GM12878 (cell line): ENCODE results near the gene IGF2R. TPM values are rescaled to one million over a fixed set of nuclear protein-coding genes. Genes with fewer than 3 reads are reported as not detected.

Experiments
- ATAC-seq: fragments of 200-7000 bp; cut with Tn5 transposase; 3 replicates; pipeline ENCODE4 v1.9.1; 2020; ENCODE audit warnings: mild to moderate bottlenecking, moderate library complexity
- BruUV-seq: library from RNA; stranded (reverse); fragments of 400-500 nt; replicated peaks from 2 replicates; lab custom pipeline; 2021; lab: Mats Ljungman, UMichigan
- CTCF ChIA-PET: fragments of 300-600 bp; sonication (Branson Sonifier 250); formaldehyde crosslinking; extraction: SDS; loops from one replicate; lab custom pipeline; 2021; ENCODE audit warnings: inconsistent platforms; lab: Yijun Ruan, JAX
- POLR2A ChIA-PET: fragments of 350-600 bp; formaldehyde crosslinking; extraction: SDS; loops from one replicate; lab custom pipeline; 2021; ENCODE audit warnings: inconsistent platforms; lab: Charles Lee
- RAD21 ChIA-PET: fragments of 300-600 bp; sonication (Branson Sonifier 250); formaldehyde crosslinking; loops from one replicate; lab custom pipeline; 2023; ENCODE audit warnings: antibody characterized with exemption; ENCODE audit not compliant: unreplicated experiment; lab: Charles Lee
- SMC1A ChIA-PET: fragments of 300-600 bp; sonication (Branson Sonifier 250); formaldehyde crosslinking; loops from one replicate; lab custom pipeline; 2023; ENCODE audit not compliant: unreplicated experiment, uncharacterized antibody; lab: Charles Lee
- DNase-seq: peaks from one replicate; pipeline ENCODE4 v3.0.0-alpha.2; 2011; ENCODE audit warnings: low read depth, low spot score
- FAIRE-seq: peaks from 3 replicates; lab custom pipeline; 2011; peaks lifted over from hg19 to GRCh38; lab: Jason Lieb, UNC
- H2AFZ ChIP-seq: 2 replicates; pipeline ENCODE4 v1.6.0; 2011; ENCODE audit warnings: low read depth, low read length, control low read depth; ENCODE audit not compliant: control insufficient read depth
- H3K27ac ChIP-seq: 2 replicates; pipeline ENCODE4 v1.5.1; 2011; ENCODE audit warnings: control low read depth; ENCODE audit not compliant: control insufficient read depth, insufficient read depth
- H3K27me3 ChIP-seq, 2 experiments: replicated peaks in 1 of 2; 2 replicates each; pipeline versions ENCODE4 v1.6.0 to v1.6.1; 2011; ENCODE audit warnings: low read length in 1 of 2; ENCODE audit not compliant: control insufficient read depth in 2 of 2, insufficient read depth in 2 of 2
- H3K36me3 ChIP-seq, 2 experiments: 2 replicates each; pipeline ENCODE4 v1.5.1; 2011; ENCODE audit warnings: low read length in 1 of 2; ENCODE audit not compliant: control insufficient read depth in 2 of 2, insufficient read depth in 2 of 2
- H3K4me1 ChIP-seq: 2 replicates; pipeline ENCODE4 v1.6.1; 2011; ENCODE audit warnings: mild to moderate bottlenecking, low read length, moderate library complexity, mixed read lengths; ENCODE audit not compliant: control insufficient read depth, insufficient read depth
- H3K4me2 ChIP-seq: 2 replicates; pipeline ENCODE4 v1.6.0; 2011; ENCODE audit warnings: control low read depth; ENCODE audit not compliant: control insufficient read depth, insufficient read depth
- H3K4me3 ChIP-seq: fragments of 200-600 bp; sonication (generic); 2 replicates; pipeline ENCODE4 v1.5.1; 2016
- H3K79me2 ChIP-seq: 2 replicates; pipeline ENCODE4 v1.6.0; 2011; ENCODE audit warnings: low read length; ENCODE audit not compliant: control insufficient read depth, insufficient read depth
- H3K9ac ChIP-seq: 2 replicates; pipeline ENCODE4 v1.8.0; 2011; ENCODE audit warnings: low read length, control low read depth, mixed read lengths; ENCODE audit not compliant: control insufficient read depth, insufficient read depth
- H3K9me3 ChIP-seq: replicated peaks from 3 replicates; pipeline ENCODE4 v1.5.1; 2011; ENCODE audit warnings: mild to moderate bottlenecking, low read length; ENCODE audit not compliant: control insufficient read depth, insufficient read depth
- H4K20me1 ChIP-seq: 2 replicates; pipeline ENCODE4 v1.6.0; 2011; ENCODE audit not compliant: control insufficient read depth, insufficient read depth
- ASH2L ChIP-seq: fragments of 300-600, 200-600 bp; sonication (generic); IDR thresholded peaks from 2 replicates; pipeline ENCODE4 v1.6.1; 2017; ENCODE audit warnings: low read depth, mild to moderate bottlenecking, borderline replicate concordance
- BCLAF1 ChIP-seq: fragments of 450-650 bp; IDR thresholded peaks from 2 replicates; pipeline ENCODE4 v1.6.1; 2017; ENCODE audit warnings: antibody characterized with exemption, mild to moderate bottlenecking, moderate library complexity
- BHLHE40 ChIP-seq, 2 experiments: fragments of 450-650 bp in 1 of 2; IDR thresholded peaks; 2 replicates each; pipeline ENCODE4 v1.6.1; 2011 to 2017; ENCODE audit warnings: low read depth in 2 of 2, borderline replicate concordance in 1 of 2, improper control_type of control experiment in 1 of 2, low read length in 1 of 2, mild to moderate bottlenecking in 1 of 2
- CBFB ChIP-seq: IDR thresholded peaks from 2 replicates; pipeline ENCODE4 v1.6.1; 2016; ENCODE audit warnings: antibody characterized with exemption, low read depth
- CHD2 ChIP-seq: IDR thresholded peaks from 2 replicates; pipeline ENCODE4 v1.6.1; 2011; ENCODE audit warnings: low read depth, low read length, improper control_type of control experiment, borderline replicate concordance
- EGR1 ChIP-seq, 2 experiments: IDR thresholded peaks; 1 replicate in 1 of 2; 2 replicates in 1 of 2; pipeline ENCODE4 v1.6.1; 2011 to 2012; ENCODE audit warnings: low read depth in 2 of 2, low read length in 2 of 2, borderline replicate concordance in 1 of 2, mild to moderate bottlenecking in 1 of 2, moderate library complexity in 1 of 2
- ESRRA ChIP-seq: IDR thresholded peaks from 2 replicates; pipeline ENCODE4 v1.6.1; 2012; ENCODE audit warnings: mild to moderate bottlenecking, low read length, improper control_type of control experiment
- EZH2 ChIP-seq: IDR thresholded peaks from 2 replicates; pipeline ENCODE4 v1.6.1; 2012; ENCODE audit warnings: low read depth, mild to moderate bottlenecking, control low read depth, inconsistent platforms, low read length, borderline replicate concordance; ENCODE audit not compliant: control insufficient read depth
- FOXK2 ChIP-seq: fragments of 450-650 bp; IDR thresholded peaks from 2 replicates; pipeline ENCODE4 v1.6.1; 2017; ENCODE audit warnings: mild to moderate bottlenecking, moderate library complexity
- IKZF1 ChIP-seq: fragments of 450-650 bp; conservative IDR thresholded peaks from 2 replicates; pipeline ENCODE4 v1.6.1; 2017; ENCODE audit warnings: antibody characterized with exemption, mild to moderate bottlenecking
- IKZF2 ChIP-seq, 2 experiments: fragments of 450-650 bp; IDR thresholded peaks; 2 replicates each; pipeline ENCODE4 v1.6.1; 2017; ENCODE audit warnings: mild to moderate bottlenecking in 2 of 2, moderate library complexity in 2 of 2
- MTA3 ChIP-seq: IDR thresholded peaks from 2 replicates; pipeline ENCODE4 v1.6.1; 2012; ENCODE audit warnings: low read length, inconsistent platforms, borderline replicate concordance
- NFYB ChIP-seq: IDR thresholded peaks from 2 replicates; pipeline ENCODE4 v1.6.1; 2011; ENCODE audit warnings: low read depth, mild to moderate bottlenecking, low read length, improper control_type of control experiment, moderate library complexity; ENCODE audit not compliant: insufficient read depth
- PAX5 ChIP-seq: IDR thresholded peaks from 2 replicates; pipeline ENCODE4 v1.6.1; 2011; ENCODE audit warnings: low read depth, low read length, borderline replicate concordance
- PML ChIP-seq: IDR thresholded peaks from 2 replicates; pipeline ENCODE4 v1.6.1; 2012; ENCODE audit warnings: low read length, inconsistent platforms
- POLR2AphosphoS5 ChIP-seq: IDR thresholded peaks from 2 replicates; pipeline ENCODE4 v1.6.1; 2011; ENCODE audit warnings: mild to moderate bottlenecking, low read length, inconsistent platforms
- RBBP5 ChIP-seq: fragments of 200-600 bp; sonication (generic); conservative IDR thresholded peaks from 2 replicates; pipeline ENCODE4 v1.6.1; 2016
- SMAD5 ChIP-seq: IDR thresholded peaks from 2 replicates; pipeline ENCODE4 v1.6.1; 2016; ENCODE audit warnings: antibody characterized with exemption, low read depth
- SPI1 ChIP-seq: IDR thresholded peaks from 2 replicates; pipeline ENCODE4 v1.6.1; 2011; ENCODE audit warnings: low read depth, mild to moderate bottlenecking, low read length, moderate library complexity, borderline replicate concordance; ENCODE audit not compliant: insufficient read depth
- TCF3 ChIP-seq: IDR thresholded peaks from 2 replicates; pipeline ENCODE4 v1.6.1; 2012; ENCODE audit warnings: low read depth, mild to moderate bottlenecking, low read length, borderline replicate concordance; ENCODE audit not compliant: insufficient read depth
- WRNIP1 ChIP-seq: IDR thresholded peaks from 2 replicates; pipeline ENCODE4 v1.6.1; 2011; ENCODE audit warnings: low read depth, low read length, improper control_type of control experiment, borderline replicate concordance
- YBX1 ChIP-seq: fragments of 450-650 bp; IDR thresholded peaks from 2 replicates; pipeline ENCODE4 v1.6.1; 2016; ENCODE audit warnings: antibody characterized with exemption
- YY1 ChIP-seq: IDR thresholded peaks from 2 replicates; pipeline ENCODE4 v1.6.1; 2011; ENCODE audit warnings: low read depth, mild to moderate bottlenecking, low read length
- ZNF274 ChIP-seq: IDR thresholded peaks from one replicate; pipeline ENCODE4 v1.8.0; 2011; ENCODE audit not compliant: insufficient read length, insufficient read depth
- ZSCAN29 ChIP-seq: fragments of 450-650 bp; IDR thresholded peaks from 2 replicates; pipeline ENCODE4 v1.6.1; 2017; ENCODE audit warnings: mild to moderate bottlenecking, moderate library complexity
- WGBS: methylation state at CpG from one replicate; pipeline ENCODE4 v1.1.6; 2016; ENCODE audit warnings: low lambda C conversion rate; ENCODE audit not compliant: insufficient replicate concordance, insufficient coverage; ENCODE audit errors: missing lambda C conversion rate; 5-methylcytosine and 5-hydroxymethylcytosine counted together
- in situ Hi-C: fragments of 300-500 bp; cut with MboI; formaldehyde crosslinking; loops from 9 replicates; pipeline ENCODE4 v1.14.3; 2018; ENCODE audit warnings: mixed read lengths
- intact Hi-C: fragments of 100-400 bp; cut with micrococcal nuclease; formaldehyde crosslinking; loops from one replicate; pipeline ENCODE4 v1.14.2; 2022; ENCODE audit not compliant: unreplicated experiment
- polyA plus RNA-seq, 11 experiments: library from polyadenylated mRNA; depleted of rRNA in 4 of 11; unstranded in 6 of 11; stranded (reverse) in 5 of 11; fragments of >200 nt; fragmentation: Nextera tagmentation in 4 of 11; fragmentation: Illumina TruSeq in 1 of 11; extraction: Ambion mirVana in 4 of 11; extraction: Trizol in 1 of 11; gene quantifications; 1 replicate in 1 of 11; 2 replicates in 10 of 11; pipeline versions ENCODE4 v1.2.1 to v1.2.3, GENCODE V29; 2011 to 2016; ENCODE audit warnings: inconsistent platforms in 2 of 11, missing spikeins in 2 of 11, low read depth in 1 of 11
- total RNA-seq, 4 experiments: library from RNA; depleted of rRNA in 3 of 4; stranded (reverse); fragments of >200 nt in 3 of 4; fragmentation: Illumina TruSeq in 1 of 4; extraction: Trizol in 1 of 4; gene quantifications; 2 replicates each; pipeline versions ENCODE4 v1.2.1 to v1.2.3, GENCODE V29; 2013 to 2021

Gene IGF2R
- total and polyA plus RNA-seq, 10 of the 15 experiments (the other 5 are each of a cell fraction or from before 2014, with no cell fraction given): 1.00 to 40.1 (median 16.8) TPM

DNA sequence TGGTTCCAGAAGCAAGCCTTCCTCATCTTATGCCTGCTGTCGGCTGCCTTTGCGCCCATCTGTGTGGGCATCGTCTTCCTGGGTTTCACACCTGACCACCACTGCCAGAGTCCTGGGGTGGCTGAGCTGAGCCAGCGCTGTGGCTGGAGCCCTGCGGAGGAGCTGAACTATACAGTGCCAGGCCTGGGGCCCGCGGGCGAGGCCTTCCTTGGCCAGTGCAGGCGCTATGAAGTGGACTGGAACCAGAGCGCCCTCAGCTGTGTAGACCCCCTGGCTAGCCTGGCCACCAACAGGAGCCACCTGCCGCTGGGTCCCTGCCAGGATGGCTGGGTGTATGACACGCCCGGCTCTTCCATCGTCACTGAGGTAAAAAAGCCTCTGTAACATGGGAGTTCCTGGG is 153.1 kb downstream of the IGF2R start (continued):
- TF ChIP-seq MTA3: no peak
- TF ChIP-seq YBX1: no peak
- TF ChIP-seq ZSCAN29: no peak
- TF ChIP-seq IKZF1: no peak
- no peak for TF ChIP-seq ASH2L
- no peak for TF ChIP-seq BCLAF1
- no peak for TF ChIP-seq EGR1 (IDR thresholded peaks at IDR 0.05; ENCODE audit: borderline replicate concordance in 1 of 2, low read depth in 2 of 2, low read length in 2 of 2)
- TF ChIP-seq CBFB: no peak

DNA sequence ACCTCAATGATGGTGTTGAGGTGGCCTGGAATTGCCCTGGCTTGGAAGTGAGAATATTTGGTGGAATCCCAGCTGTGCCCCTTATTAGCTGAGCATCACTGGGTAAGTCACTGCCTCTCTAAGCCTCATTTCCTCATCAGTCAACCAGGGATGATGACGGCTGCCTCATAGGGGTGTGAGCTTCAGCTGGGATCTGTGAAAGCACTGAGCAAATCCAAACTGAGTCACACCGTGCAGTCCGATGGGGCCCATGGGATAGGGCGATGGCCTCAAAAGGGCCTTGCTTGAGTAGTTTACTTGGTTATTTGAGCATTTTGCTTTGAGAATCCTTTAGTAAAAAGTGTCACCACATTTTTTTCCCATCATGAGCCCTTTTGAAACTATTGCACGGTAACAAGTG is 153.9 kb downstream of the IGF2R start:
- POLR2A ChIA-PET: no interaction called here
- in situ Hi-C loops: no loop called here
- RAD21 ChIA-PET: no interaction called here
- BruUV-seq: no TSS peak
- Histone ChIP-seq H3K4me2 (no peak overlapping the region), H3K4me1 (no peaks in the 10 kb centered on the region), H3K27me3 (no peaks in the 10 kb centered on the region), H3K79me2 (no peaks in the 10 kb centered on the region), H3K36me3 (no peaks in the 10 kb centered on the region), H4K20me1 (no peaks in the 10 kb centered on the region), H3K4me3 (no peak overlapping the region), H3K9ac (no peak overlapping the region), H3K9me3 (no peaks in the 10 kb centered on the region; the same call in 2 of the 3 replicates), H3K27ac (no peak overlapping the region), H2AFZ (no peak overlapping the region)
- SMC1A ChIA-PET: no interaction called here
- ATAC-seq: no peak
- intact Hi-C loops: no loop called here
- TF ChIP-seq WRNIP1: no peak
- no peak for TF ChIP-seq SPI1
- TF ChIP-seq PML: no peak
- no peak for TF ChIP-seq EZH2
- TF ChIP-seq BHLHE40 (IDR thresholded peaks at IDR 0.05; ENCODE audit: borderline replicate concordance in 1 of 2, low read depth in 2 of 2, low read length in 1 of 2): no peak
- no peak for TF ChIP-seq SMAD5
- no peak for TF ChIP-seq ESRRA
- TF ChIP-seq ZNF274: no peak
- no peak for TF ChIP-seq FOXK2
- no peak for TF ChIP-seq TCF3
- no peak for TF ChIP-seq IKZF2 (IDR thresholded peaks at IDR 0.05)
- no peak for TF ChIP-seq POLR2AphosphoS5
- no peak for TF ChIP-seq RBBP5
- TF ChIP-seq PAX5: no peak
- TF ChIP-seq CHD2: no peak
- no peak for TF ChIP-seq NFYB
- TF ChIP-seq YY1: no peak
- no peak for DNase-seq
- no peak for FAIRE-seq
- WGBS: 90% methylated on average over 5 of the region's 5 CpGs
- CTCF ChIA-PET: no interaction called here
